HepG2 (cell line): ENCODE measurements around the gene QKI.

Experiments
- FOXM1 ChIP-seq: sonication (generic); formaldehyde crosslinking; IDR thresholded peaks from 2 replicates; pipeline ENCODE4 v1.5.0; 2020; ENCODE audit warnings: missing genetic modification reagents
- POLR2A ChIP-seq, 2 experiments: IDR thresholded peaks; 2 replicates each; pipeline ENCODE4 v1.6.1; 2011; ENCODE audit warnings: low read depth in 2 of 2, low read length in 2 of 2, mild to moderate bottlenecking in 1 of 2, moderate library complexity in 1 of 2; ENCODE audit not compliant: insufficient read depth in 1 of 2
- YY1 ChIP-seq: IDR thresholded peaks from 2 replicates; pipeline ENCODE4 v1.6.1; 2011; ENCODE audit warnings: low read length, low read depth, moderate library complexity, mild to moderate bottlenecking; ENCODE audit not compliant: insufficient read depth, insufficient replicate concordance

- TF ChIP-seq FOXM1 (CRISPR knock-in tag): no peak
- TF ChIP-seq YY1: no peak
- no peak for TF ChIP-seq POLR2A (IDR thresholded peaks at IDR 0.05; ENCODE audit: insufficient read depth in 1 of 2, low read depth in 2 of 2, low read length in 2 of 2)
Measured at GRCh38 chr6:163570579-163571231, 156.2 kb downstream of the QKI start.
